ENCODE data around the gene CCDC188.

Gene CCDC188

GRCh38 chr22:20147237-20147988, 3.4 kb downstream of the CCDC188 start:
- H3K9me3 Mint-ChIP-seq = no peaks in the 10 kb centered on the region
- ATAC-seq (replicated peaks; ENCODE audit: extremely low read depth, poor library complexity, severe bottlenecking) = no peak

GRCh38 chr22:20146777-20147176, 4.1 kb downstream of the CCDC188 start:
- DNase-seq (ENCODE audit: low spot score in 2 of 2) = no peak
- no peaks in the 10 kb centered on the region for H3K27me3 Mint-ChIP-seq
- H3K36me3 Mint-ChIP-seq (ENCODE audit: insufficient read depth) = peaks cover 2% of the 10 kb centered on the region
- no peaks in the 10 kb centered on the region for H3K9me3 Mint-ChIP-seq
- H3K27ac Mint-ChIP-seq (ENCODE audit: low read depth) = no peak overlapping the region
- H3K4me3 Mint-ChIP-seq = no peak overlapping the region
- ATAC-seq (replicated peaks; ENCODE audit: extremely low read depth, poor library complexity, severe bottlenecking) = no peak
- no peaks in the 10 kb centered on the region for H3K4me1 Mint-ChIP-seq

More at GRCh38 chr22:20147237-20147988, 3.4 kb downstream of the CCDC188 start:
- Mint-ChIP-seq H3K4me1 (no peaks in the 10 kb centered on the region), H3K4me3 (no peak overlapping the region), H3K27ac (ENCODE audit: low read depth) (no peak overlapping the region), H3K27me3 (no peaks in the 10 kb centered on the region), H3K36me3 (ENCODE audit: insufficient read depth) (peaks cover 2% of the 10 kb centered on the region)
- no peak for DNase-seq (ENCODE audit: low spot score in 2 of 2)

GRCh38 chr22:20145832-20146223, 5.0 kb downstream of the CCDC188 start:
- DNase-seq (ENCODE audit: low spot score in 2 of 2) = no peak
- H3K9me3 Mint-ChIP-seq = no peaks in the 10 kb centered on the region
- peaks cover 2% of the 10 kb centered on the region for H3K36me3 Mint-ChIP-seq (ENCODE audit: insufficient read depth)
- H3K4me3 Mint-ChIP-seq = no peak overlapping the region
- H3K27ac Mint-ChIP-seq (ENCODE audit: low read depth) = no peak overlapping the region
- no peaks in the 10 kb centered on the region for H3K27me3 Mint-ChIP-seq
- ATAC-seq (replicated peaks; ENCODE audit: extremely low read depth, poor library complexity, severe bottlenecking) = no peak
- H3K4me1 Mint-ChIP-seq = no peaks in the 10 kb centered on the region

DNA sequence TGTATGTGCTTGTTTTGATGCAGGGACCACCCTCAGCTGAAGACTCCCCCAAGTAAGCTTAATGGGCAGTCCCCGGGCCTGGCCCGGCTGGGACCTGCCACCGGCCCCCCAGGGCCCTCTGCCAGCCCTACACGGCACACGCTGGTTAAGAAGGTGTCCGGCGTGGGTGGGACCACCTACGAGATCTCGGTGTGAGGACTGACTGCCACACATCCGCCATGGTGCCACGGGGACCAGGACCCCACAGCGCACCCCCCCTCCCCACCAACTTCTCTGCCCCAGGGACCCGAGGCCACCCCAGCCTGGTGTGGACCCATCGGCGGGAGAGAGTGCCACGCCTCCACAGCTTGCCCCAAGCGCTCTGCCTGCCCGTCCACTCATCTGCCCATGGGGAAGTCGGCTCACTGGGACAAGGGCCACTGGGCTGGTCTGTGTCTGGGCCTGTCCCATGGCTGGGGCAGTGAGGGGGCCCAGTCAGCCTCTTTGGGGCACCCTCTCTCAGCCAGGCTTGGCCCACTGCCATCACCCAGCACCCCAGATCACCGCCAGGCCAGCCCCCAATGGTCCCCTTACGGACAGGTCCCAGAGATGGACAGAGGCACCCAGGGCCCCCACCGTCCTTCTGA, 5.5 kb downstream of the CCDC188 start:
- ATAC-seq (replicated peaks; ENCODE audit: extremely low read depth, poor library complexity, severe bottlenecking) (no peak), DNase-seq (ENCODE audit: low spot score in 2 of 2) (no peak)
- no peaks in the 10 kb centered on the region for H3K9me3 Mint-ChIP-seq
- no peaks in the 10 kb centered on the region for H3K4me1 Mint-ChIP-seq
- H3K36me3 Mint-ChIP-seq (ENCODE audit: insufficient read depth) = peaks cover 2% of the 10 kb centered on the region
- no peaks in the 10 kb centered on the region for H3K27me3 Mint-ChIP-seq
- H3K27ac Mint-ChIP-seq (ENCODE audit: low read depth) = no peak overlapping the region
- no peak overlapping the region for H3K4me3 Mint-ChIP-seq

DNA sequence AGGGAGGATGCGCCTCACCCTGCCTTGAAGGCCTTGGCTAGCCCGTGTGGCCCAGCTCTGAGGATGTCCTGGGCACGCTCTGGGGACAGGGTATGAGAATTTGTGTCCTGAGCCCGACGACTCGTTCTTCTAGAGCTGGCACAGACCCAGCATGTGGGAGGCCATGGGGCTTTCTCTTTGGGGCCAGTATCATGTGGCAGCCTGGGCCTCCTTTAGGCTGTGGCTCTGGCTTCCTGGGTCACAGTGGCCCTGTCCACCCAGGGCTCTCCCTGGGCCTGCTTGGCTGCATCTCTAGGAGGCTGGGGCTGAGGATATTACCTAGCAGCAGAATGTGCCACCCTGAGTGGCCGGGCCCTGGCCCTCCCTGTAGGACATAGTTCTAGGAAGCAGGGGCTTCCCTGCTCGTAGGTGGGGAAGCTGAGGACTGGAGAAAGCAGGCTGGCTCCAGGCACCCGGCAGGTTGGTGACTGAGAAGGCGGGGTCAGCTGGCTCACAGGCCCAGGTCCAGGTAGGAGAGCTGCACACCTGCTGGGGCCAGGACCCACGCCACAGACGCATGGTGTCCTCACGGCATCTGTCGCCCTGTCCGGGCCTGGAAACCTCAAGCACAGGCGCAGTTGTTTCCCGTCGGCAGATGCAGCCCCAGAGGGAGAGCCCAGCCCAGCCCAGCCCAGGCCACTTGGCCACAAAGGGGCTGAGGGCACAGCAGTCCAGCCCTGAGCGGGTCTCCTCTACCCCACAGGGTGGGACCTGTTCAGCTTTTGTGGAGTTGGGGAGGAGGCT, 6.8 kb downstream of the CCDC188 start:
- DNase-seq (ENCODE audit: low spot score in 2 of 2) (no peak), ATAC-seq (replicated peaks; ENCODE audit: extremely low read depth, poor library complexity, severe bottlenecking) (no peak)
- Mint-ChIP-seq H3K27ac (ENCODE audit: low read depth) (no peak overlapping the region), H3K9me3 (no peaks in the 10 kb centered on the region), H3K27me3 (no peaks in the 10 kb centered on the region), H3K36me3 (ENCODE audit: insufficient read depth) (peaks cover 2% of the 10 kb centered on the region), H3K4me3 (no peak overlapping the region), H3K4me1 (no peaks in the 10 kb centered on the region)

DNA sequence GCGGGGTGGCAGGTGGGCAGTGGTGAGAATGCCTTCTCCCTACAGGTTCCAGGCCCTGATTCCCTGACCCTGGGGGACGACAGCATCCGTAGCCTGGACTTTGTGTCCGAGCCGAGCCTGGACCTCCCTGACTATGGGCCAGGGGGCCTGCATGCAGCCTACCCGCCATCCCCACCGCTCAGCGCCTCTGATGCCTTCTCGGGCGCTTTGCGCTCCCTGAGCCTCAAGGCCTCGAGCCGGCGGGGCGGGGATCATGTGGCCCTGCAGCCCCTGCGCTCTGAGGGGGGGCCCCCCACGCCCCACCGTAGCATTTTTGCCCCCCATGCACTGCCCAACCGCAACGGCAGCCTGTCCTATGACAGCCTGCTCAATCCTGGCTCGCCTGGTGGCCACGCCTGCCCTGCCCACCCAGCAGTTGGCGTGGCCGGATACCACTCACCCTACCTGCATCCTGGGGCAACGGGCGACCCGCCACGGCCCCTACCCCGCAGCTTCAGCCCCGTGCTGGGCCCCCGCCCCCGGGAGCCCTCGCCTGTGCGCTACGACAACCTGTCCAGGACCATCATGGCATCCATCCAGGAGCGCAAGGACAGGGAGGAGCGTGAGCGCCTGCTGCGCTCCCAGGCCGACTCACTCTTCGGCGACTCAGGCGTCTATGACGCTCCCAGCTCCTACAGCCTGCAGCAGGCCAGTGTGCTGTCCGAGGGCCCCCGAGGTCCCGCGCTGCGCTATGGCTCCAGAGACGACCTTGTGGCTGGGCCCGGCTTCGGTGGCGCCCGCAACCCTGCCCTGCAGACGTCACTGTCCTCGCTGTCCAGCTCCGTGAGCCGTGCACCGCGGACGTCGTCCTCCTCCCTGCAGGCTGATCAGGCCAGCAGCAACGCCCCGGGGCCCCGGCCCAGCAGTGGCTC, 7.9 kb downstream of the CCDC188 start:
- no peaks in the 10 kb centered on the region for H3K9me3 Mint-ChIP-seq
- peaks cover 4% of the 10 kb centered on the region for H3K36me3 Mint-ChIP-seq (ENCODE audit: insufficient read depth)
- no peaks in the 10 kb centered on the region for H3K27me3 Mint-ChIP-seq
- no peak for ATAC-seq (replicated peaks; ENCODE audit: extremely low read depth, poor library complexity, severe bottlenecking)
- no peak overlapping the region for H3K4me3 Mint-ChIP-seq
- H3K4me1 Mint-ChIP-seq = peaks cover 5% of the 10 kb centered on the region
- no peak for DNase-seq (ENCODE audit: low spot score in 2 of 2)
- no peak overlapping the region for H3K27ac Mint-ChIP-seq (ENCODE audit: low read depth)

DNA sequence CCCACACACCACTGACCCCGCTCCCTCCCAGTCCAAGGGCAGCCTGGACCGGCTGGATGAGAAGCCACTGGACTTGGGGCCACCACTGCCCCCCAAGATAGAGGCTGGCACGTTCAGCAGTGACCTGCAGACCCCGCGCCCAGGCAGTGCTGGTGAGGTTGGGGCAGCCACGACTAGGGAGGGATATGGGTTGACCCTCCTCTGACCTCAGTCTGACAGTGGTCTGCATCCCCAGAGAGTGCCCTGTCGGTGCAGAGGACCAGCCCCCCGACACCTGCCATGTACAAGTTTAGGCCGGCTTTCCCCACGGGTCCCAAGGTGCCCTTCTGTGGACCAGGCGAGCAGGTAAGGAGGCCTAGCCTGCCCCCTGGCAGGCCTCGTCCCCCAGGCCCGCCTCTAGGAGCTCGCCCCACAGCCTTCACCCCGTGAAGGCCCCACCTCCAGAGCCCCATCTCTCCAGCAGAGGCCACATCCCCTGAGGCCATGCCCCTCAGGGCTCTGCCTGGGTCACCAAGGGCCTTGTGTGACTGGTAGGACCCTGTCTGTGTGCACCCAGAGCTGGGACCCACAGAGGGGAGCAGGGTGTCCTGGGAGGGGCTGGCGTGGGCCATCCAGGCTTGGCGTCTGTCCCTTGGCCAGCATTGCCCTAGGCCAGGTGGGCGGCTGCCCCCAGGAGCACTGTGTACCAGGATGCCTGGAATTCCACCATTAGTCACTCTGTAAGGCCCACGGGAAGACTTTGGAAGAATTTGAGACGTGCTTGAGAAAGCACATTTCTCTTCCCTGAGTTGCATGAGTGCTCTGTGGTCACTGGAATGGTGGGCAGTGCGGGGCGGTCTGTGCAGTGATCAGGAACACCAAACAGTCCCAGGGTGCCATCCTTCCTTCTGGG, 9.4 kb downstream of the CCDC188 start:
- ATAC-seq (replicated peaks; ENCODE audit: extremely low read depth, poor library complexity, severe bottlenecking) (no peak), DNase-seq (ENCODE audit: low spot score in 2 of 2) (no peak)
- Mint-ChIP-seq H3K27ac (ENCODE audit: low read depth) (no peak overlapping the region), H3K9me3 (no peaks in the 10 kb centered on the region), H3K36me3 (ENCODE audit: insufficient read depth) (peaks cover 4% of the 10 kb centered on the region), H3K4me3 (no peak overlapping the region), H3K27me3 (no peaks in the 10 kb centered on the region), H3K4me1 (peaks cover 12% of the 10 kb centered on the region)

DNA sequence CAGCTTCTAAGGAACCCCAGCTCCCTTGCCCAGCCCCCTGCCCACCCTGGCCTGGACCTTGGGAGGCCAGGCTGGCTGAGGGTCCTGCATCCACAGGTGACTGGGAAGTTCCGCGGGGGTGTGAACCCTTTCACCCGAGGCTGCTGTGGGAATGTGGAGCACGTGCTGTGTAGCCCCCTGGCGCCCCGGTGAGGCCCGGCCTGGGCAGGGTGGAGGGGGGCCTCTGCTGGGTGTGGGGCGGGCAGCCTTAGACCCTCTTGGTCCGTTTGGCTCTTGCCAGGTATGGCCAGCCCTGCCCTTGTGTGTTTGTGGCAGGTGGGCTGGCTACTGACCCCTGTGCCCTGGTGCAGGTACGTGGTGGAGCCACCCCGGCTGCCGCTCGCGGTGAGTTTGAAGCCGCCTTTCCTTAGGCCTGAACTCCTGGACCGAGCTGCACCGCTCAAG, 10.3 kb downstream of the CCDC188 start:
- no peaks in the 10 kb centered on the region for H3K27me3 Mint-ChIP-seq
- no peak overlapping the region for H3K4me3 Mint-ChIP-seq
- H3K4me1 Mint-ChIP-seq = peaks cover 17% of the 10 kb centered on the region
- DNase-seq (ENCODE audit: low spot score in 2 of 2) (no peak), ATAC-seq (replicated peaks; ENCODE audit: extremely low read depth, poor library complexity, severe bottlenecking) (no peak)
- peaks cover 4% of the 10 kb centered on the region for H3K36me3 Mint-ChIP-seq (ENCODE audit: insufficient read depth)
- no peaks in the 10 kb centered on the region for H3K9me3 Mint-ChIP-seq
- no peak overlapping the region for H3K27ac Mint-ChIP-seq (ENCODE audit: low read depth)

GRCh38 chr22:20140107-20140445, 10.8 kb downstream of the CCDC188 start:
- Mint-ChIP-seq H3K27ac (ENCODE audit: low read depth) (no peak overlapping the region), H3K4me1 (peaks cover 17% of the 10 kb centered on the region), H3K4me3 (no peak overlapping the region), H3K36me3 (ENCODE audit: insufficient read depth) (peaks cover 4% of the 10 kb centered on the region), H3K27me3 (no peaks in the 10 kb centered on the region), H3K9me3 (no peaks in the 10 kb centered on the region)
- ATAC-seq (replicated peaks; ENCODE audit: extremely low read depth, poor library complexity, severe bottlenecking) (no peak), DNase-seq (ENCODE audit: low spot score in 2 of 2) (no peak)

- Mint-ChIP-seq H3K4me1 (peaks cover 18% of the 10 kb centered on the region), H3K4me3 (no peak overlapping the region), H3K36me3 (ENCODE audit: insufficient read depth) (peaks cover 4% of the 10 kb centered on the region), H3K9me3 (no peaks in the 10 kb centered on the region), H3K27me3 (no peaks in the 10 kb centered on the region), H3K27ac (ENCODE audit: low read depth) (no peak overlapping the region)
- no peak for ATAC-seq (replicated peaks; ENCODE audit: extremely low read depth, poor library complexity, severe bottlenecking)
- DNase-seq (ENCODE audit: low spot score in 2 of 2) = no peak
Observed at GRCh38 chr22:20139391-20140106, 11.3 kb downstream of the CCDC188 start.

DNA sequence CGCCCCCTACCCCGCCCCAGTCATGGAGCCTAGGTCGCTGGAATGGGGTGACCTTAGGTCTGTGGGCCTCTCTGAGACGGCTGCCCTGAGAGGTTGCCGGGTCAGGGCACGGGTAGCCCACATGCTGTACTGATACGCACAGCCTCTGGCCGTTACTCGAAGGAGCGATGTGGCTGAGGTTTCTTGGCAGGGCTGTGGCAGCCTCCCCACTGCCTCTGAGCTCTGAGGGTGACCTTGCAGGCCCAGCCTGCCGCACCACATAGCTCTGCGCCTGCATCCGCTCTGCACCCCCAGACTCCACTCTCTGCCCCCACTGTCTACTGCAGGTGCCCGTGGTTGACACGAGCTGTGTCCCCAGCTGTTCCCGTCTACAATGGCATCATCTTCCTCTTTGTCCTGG, 12.0 kb downstream of the CCDC188 start:
- Mint-ChIP-seq H3K4me3 (no peak overlapping the region), H3K36me3 (ENCODE audit: insufficient read depth) (peaks cover 1% of the 10 kb centered on the region), H3K27ac (ENCODE audit: low read depth) (no peak overlapping the region), H3K4me1 (peaks cover 25% of the 10 kb centered on the region), H3K27me3 (no peaks in the 10 kb centered on the region), H3K9me3 (no peaks in the 10 kb centered on the region)
- no peak for DNase-seq (ENCODE audit: low spot score in 2 of 2)
- ATAC-seq (replicated peaks; ENCODE audit: extremely low read depth, poor library complexity, severe bottlenecking) = no peak

Measured in central memory CD8-positive, alpha-beta T cell (primary cell).